Loucy (cell line): Measurements from ENCODE around the gene PMVK.

ENCODE experiments used
- H2AFZ ChIP-seq: fragments of 200-600 bp; sonication (generic); 2 replicates; pipeline ENCODE4 v1.6.0; 2016; ENCODE audit warnings: antibody characterized with exemption, mild to moderate bottlenecking, low read length, moderate library complexity
- H3F3A ChIP-seq: fragments of 200-600 bp; 2 replicates; pipeline ENCODE4 v1.6.0; 2016; ENCODE audit warnings: antibody characterized with exemption, low read depth, mild to moderate bottlenecking
- H3K27me3 ChIP-seq: fragments of 200-600 bp; sonication (generic); 2 replicates; pipeline ENCODE4 v1.6.1; 2014; ENCODE audit warnings: low read length, mild to moderate bottlenecking; ENCODE audit not compliant: insufficient read depth, poor library complexity, severe bottlenecking
- H3K36me3 ChIP-seq: fragments of 200-600 bp; sonication (generic); 2 replicates; pipeline ENCODE4 v1.6.1; 2016; ENCODE audit warnings: low read length; ENCODE audit not compliant: insufficient read depth
- H3K4me1 ChIP-seq: fragments of 200-600 bp; sonication (generic); 2 replicates; pipeline ENCODE4 v1.5.1; 2014; ENCODE audit warnings: low read length, mild to moderate bottlenecking; ENCODE audit not compliant: insufficient read depth, poor library complexity, severe bottlenecking
- H3K4me2 ChIP-seq: fragments of 200-600 bp; sonication (generic); 2 replicates; pipeline ENCODE4 v1.6.0; 2014; ENCODE audit warnings: antibody characterized with exemption, low read length, low read depth, mild to moderate bottlenecking; ENCODE audit not compliant: poor library complexity, severe bottlenecking
- H3K4me3 ChIP-seq: fragments of 200-600 bp; sonication (generic); 2 replicates; pipeline ENCODE4 v1.5.1; 2014; ENCODE audit warnings: low read length, mild to moderate bottlenecking, mixed read lengths; ENCODE audit not compliant: poor library complexity, severe bottlenecking
- H3K79me2 ChIP-seq: fragments of 200-600 bp; sonication (generic); 2 replicates; pipeline ENCODE4 v1.6.1; 2014; ENCODE audit warnings: low read length; ENCODE audit not compliant: insufficient read depth
- H3K9ac ChIP-seq: fragments of 200-600 bp; sonication (generic); 2 replicates; pipeline ENCODE4 v1.6.0; 2014; ENCODE audit warnings: mild to moderate bottlenecking, low read depth, low read length, moderate library complexity; ENCODE audit not compliant: poor library complexity, severe bottlenecking
- H3K9me2 ChIP-seq: fragments of 200-600 bp; sonication (generic); replicated peaks from 2 replicates; pipeline ENCODE4 v1.6.1; 2016; ENCODE audit warnings: low read depth, low read length, mixed read lengths
- H3K9me3 ChIP-seq: fragments of 200-600 bp; sonication (generic); 2 replicates; pipeline ENCODE4 v1.6.1; 2014; ENCODE audit warnings: mild to moderate bottlenecking, antibody characterized with exemption, low read length, low read depth; ENCODE audit not compliant: insufficient read depth
- H4K20me1 ChIP-seq: fragments of 200-600 bp; sonication (generic); 2 replicates; pipeline ENCODE4 v1.6.0; 2014; ENCODE audit warnings: antibody characterized with exemption, low read length, mild to moderate bottlenecking; ENCODE audit not compliant: insufficient read depth, poor library complexity, severe bottlenecking
- CTCF ChIP-seq: fragments of 200-600 bp; sonication (generic); conservative IDR thresholded peaks from 2 replicates; pipeline ENCODE4 v1.5.1; 2014; ENCODE audit warnings: mild to moderate bottlenecking, antibody characterized with exemption, low read length
- EZH2phosphoT487 ChIP-seq: fragments of 200-600 bp; IDR thresholded peaks from 2 replicates; pipeline ENCODE4 v1.6.1; 2018; ENCODE audit warnings: antibody characterized with exemption, mild to moderate bottlenecking, moderate library complexity, borderline replicate concordance

PMVK gene

GRCh38 chr1:154937988-154938386 lies 1.5 kb upstream of the PMVK start:
- Histone ChIP-seq H3K36me3 (no peaks in the 10 kb centered on the region), H2AFZ (no peak overlapping the region), H4K20me1 (no peaks in the 10 kb centered on the region), H3K4me2 (peak overlapping the region; percentile 84), H3K9me2 (no peaks in the 10 kb centered on the region), H3K79me2 (peaks cover 20% of the 10 kb centered on the region), H3K9me3 (no peaks in the 10 kb centered on the region), H3K4me3 (peak overlapping the region; percentile 90), H3F3A (peaks cover 8% of the 10 kb centered on the region; the same call in 1 of the 2 replicates), H3K27me3 (no peaks in the 10 kb centered on the region), H3K4me1 (peaks cover 71% of the 10 kb centered on the region), H3K9ac (peak overlapping the region; percentile 89)
- TF ChIP-seq CTCF (no peak), EZH2phosphoT487 (no peak)

GRCh38 chr1:154937085-154937987 lies 817 bp upstream of the PMVK start:
- TF ChIP-seq CTCF (peak; percentile 34), EZH2phosphoT487 (no peak)
- no peaks in the 10 kb centered on the region for H3K27me3 ChIP-seq
- no peaks in the 10 kb centered on the region for H3K9me2 ChIP-seq
- H4K20me1 ChIP-seq: no peaks in the 10 kb centered on the region
- peaks cover 8% of the 10 kb centered on the region; the same call in 1 of the 2 replicates for H3F3A ChIP-seq
- no peaks in the 10 kb centered on the region for H3K36me3 ChIP-seq
- H3K9ac ChIP-seq: peak overlapping the region; percentile 89
- H2AFZ ChIP-seq: peak overlapping the region; percentile 89
- H3K9me3 ChIP-seq: no peaks in the 10 kb centered on the region
- H3K79me2 ChIP-seq: peaks cover 20% of the 10 kb centered on the region
- H3K4me3 ChIP-seq: peak overlapping the region; percentile 90
- peak overlapping the region; percentile 84 for H3K4me2 ChIP-seq
- peaks cover 65% of the 10 kb centered on the region for H3K4me1 ChIP-seq

- Histone ChIP-seq H3F3A (peaks cover 8% of the 10 kb centered on the region; the same call in 1 of the 2 replicates), H3K27me3 (no peaks in the 10 kb centered on the region), H3K4me3 (peak overlapping the region; percentile 90), H3K9me3 (no peaks in the 10 kb centered on the region), H3K4me2 (peak overlapping the region; percentile 84), H3K36me3 (no peaks in the 10 kb centered on the region), H3K4me1 (peaks cover 51% of the 10 kb centered on the region), H3K79me2 (peaks cover 20% of the 10 kb centered on the region), H2AFZ (peak overlapping the region; percentile 89), H3K9ac (peak overlapping the region; percentile 89), H4K20me1 (no peaks in the 10 kb centered on the region), H3K9me2 (no peaks in the 10 kb centered on the region)
- TF ChIP-seq EZH2phosphoT487 (no peak), CTCF (no peak)
These were observed 567 bp downstream of the PMVK start for GRCh38 chr1:154935749-154936554.
